NCI-H1105 (cell line): ENCODE measurements around the gene C10orf143.

Source experiments
- DNase-seq: peaks from one replicate; lab custom pipeline; 2025; lab: John Stamatoyannopoulos, UW

The C10orf143 gene

GRCh38 chr10:130052193-130052592 lies 58.4 kb downstream of the C10orf143 start:
- no peak for DNase-seq

GRCh38 chr10:130050721-130051120 lies 59.9 kb downstream of the C10orf143 start:
- no peak for DNase-seq

DNA sequence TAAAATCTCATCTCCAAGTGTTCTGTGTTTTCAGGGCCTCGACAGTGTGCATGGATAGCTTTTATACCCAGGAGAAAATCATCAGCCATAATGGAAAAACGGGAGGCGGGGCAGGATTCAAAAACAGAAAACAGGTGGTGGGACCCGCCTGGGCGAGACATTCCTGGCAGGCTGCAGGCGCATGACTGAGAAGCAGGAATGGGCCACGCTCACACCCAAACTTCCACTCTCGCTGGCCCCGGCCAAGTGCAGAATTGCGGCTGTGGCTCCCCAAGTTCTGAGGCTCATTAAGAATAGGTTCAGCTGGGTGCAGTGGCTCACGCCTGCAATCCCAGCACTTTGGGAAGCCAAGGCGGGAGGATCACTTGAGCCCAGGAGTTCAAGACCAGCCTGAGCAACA lies 60.6 kb downstream of the C10orf143 start:
- DNase-seq, result no peak

- DNase-seq, result no peak
Observed at GRCh38 chr10:130049244-130049643, 61.4 kb downstream of the C10orf143 start.

- DNase-seq, result no peak
Observed at GRCh38 chr10:130048081-130048480, 62.5 kb downstream of the C10orf143 start.

DNA sequence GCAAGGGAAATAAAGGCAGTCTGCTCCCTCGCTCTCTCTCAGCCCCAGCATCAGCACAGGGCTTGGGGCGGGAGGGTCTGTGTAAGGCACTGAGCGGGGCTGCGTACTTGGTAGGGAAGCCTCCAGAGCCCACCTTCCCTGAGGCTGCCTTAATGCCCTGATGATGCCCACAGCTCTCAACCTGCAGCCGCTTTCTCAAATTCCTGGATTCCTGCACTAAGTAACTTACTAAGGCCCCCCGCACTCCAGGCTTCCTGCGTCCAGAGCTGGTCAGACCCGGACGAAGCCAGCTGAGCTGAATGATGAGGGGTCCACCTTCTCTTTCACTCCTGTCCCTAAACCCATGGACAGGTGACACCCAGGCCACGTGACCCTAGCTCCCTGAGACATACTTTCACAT lies 63.3 kb downstream of the C10orf143 start:
- no peak for DNase-seq

GRCh38 chr10:130046591-130046990 lies 64.0 kb downstream of the C10orf143 start:
- no peak for DNase-seq

DNA sequence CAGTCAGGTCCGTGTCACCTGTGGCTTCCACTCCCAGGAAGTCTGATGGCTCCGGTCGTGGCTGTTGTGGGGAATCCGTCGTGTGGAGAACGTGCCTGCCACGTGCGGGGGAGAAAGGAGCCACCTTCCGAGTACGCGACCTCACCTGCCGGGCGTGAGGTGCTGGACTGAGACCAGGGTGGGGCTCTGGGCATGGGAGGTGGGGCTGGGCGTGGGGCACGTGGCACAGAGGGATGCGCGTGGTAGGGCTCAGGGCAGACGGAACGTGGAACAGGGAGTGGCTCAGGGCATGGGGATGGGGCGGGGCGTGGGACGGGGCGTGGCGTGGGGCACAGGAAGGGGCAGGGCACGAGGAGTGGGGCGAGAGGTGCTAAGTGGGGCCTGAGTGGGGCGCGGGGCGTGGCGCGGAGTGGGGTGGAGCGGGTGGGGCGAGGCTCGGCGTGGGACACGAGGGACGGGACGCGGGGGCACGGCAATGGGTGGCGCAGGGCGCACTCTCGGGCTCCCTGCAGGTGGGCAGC lies 64.8 kb downstream of the C10orf143 start:
- DNase-seq, result no peak

GRCh38 chr10:130045091-130045652 lies 65.5 kb downstream of the C10orf143 start:
- DNase-seq, result no peak

DNA sequence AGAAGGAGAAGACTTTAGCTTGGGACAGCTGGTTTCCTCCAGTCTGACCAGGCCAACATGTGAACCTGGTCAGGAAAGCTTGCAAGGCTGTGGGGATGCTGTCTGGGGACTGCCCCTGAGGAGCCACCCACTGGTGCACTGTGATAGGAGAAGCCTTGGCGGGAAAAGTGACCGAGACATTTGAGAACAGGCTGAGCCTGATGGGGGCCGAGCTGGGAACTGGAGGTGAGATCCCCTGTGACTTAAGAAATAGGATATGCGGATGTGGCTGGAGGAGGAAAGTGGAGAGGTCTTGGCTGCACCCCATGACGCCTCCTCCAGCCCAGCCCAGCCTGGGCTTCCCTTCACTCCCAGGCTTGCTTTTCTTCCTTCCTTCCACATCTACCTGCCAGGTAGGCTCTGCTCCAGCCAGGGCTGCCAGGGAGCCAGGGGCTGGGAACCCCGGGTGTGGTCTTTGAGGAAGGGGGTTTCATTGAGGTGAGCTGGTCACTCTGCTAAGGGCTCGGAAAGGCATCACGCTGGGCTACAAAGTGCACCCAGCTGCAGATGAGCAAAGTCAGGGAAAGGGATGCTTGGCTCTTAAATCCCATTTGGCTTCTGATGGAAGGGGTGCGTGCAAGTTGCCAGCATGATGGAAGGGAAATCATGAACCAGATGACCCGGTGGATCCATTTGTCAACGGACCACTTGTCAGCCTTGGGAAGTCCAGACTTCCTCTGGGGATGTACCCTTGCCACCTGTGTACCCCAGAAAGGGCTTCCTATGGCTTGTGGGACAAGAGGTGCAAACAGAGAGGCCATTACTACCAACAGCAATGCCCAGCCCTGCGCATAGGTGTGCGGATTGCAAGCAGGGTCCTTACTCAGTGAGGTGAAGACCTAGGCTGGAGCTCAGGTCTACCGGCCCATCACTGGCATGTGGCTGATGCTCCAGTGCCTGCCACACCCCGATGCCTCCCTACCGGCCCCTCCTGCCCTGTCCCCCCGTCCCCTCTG lies 66.3 kb downstream of the C10orf143 start:
- DNase-seq, result no peak

DNA sequence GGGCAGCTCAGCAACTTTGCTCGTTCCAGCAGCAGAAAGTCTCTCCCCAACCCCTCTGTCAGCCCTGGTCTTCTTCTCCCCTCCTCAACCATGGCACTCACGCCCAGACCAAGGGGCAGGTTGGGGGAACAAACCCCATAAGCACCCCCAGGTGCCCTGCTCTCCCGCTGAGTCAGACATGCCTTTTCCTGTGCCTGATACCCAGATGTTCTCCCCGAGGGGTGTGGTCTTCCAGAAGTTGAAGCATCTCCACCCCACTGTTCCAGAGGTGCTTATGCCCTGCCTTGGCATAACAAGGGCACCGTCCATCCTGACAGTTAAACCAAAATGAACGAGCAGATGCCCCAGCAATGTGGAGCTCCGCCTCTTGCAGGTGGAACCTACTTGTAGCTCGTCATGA lies 67.1 kb downstream of the C10orf143 start:
- DNase-seq, result no peak

GRCh38 chr10:130042381-130042780 lies 68.2 kb downstream of the C10orf143 start:
- no peak for DNase-seq

- DNase-seq, result no peak
Observed at GRCh38 chr10:130041451-130042371, 68.9 kb downstream of the C10orf143 start.

GRCh38 chr10:130040817-130041330 lies 69.8 kb downstream of the C10orf143 start:
- DNase-seq, result no peak

- DNase-seq, result no peak
Observed at GRCh38 chr10:130040351-130040750, 70.3 kb downstream of the C10orf143 start.

GRCh38 chr10:130039141-130039540 lies 71.5 kb downstream of the C10orf143 start:
- DNase-seq, result no peak

- no peak for DNase-seq
Observed at GRCh38 chr10:130038611-130039109, 72.0 kb downstream of the C10orf143 start.

- DNase-seq, result no peak
Observed at GRCh38 chr10:130038019-130038555, 72.5 kb downstream of the C10orf143 start.

GRCh38 chr10:130037169-130037661 lies 73.4 kb downstream of the C10orf143 start:
- DNase-seq, result no peak

- DNase-seq, result no peak
Observed at GRCh38 chr10:130036296-130037065, 74.1 kb downstream of the C10orf143 start.
